GM12878 (cell line): ENCODE results near the gene RALBP1. TPM values are rescaled to one million over a fixed set of nuclear protein-coding genes. Genes with fewer than 3 reads are reported as not detected.

Experiments
- ATAC-seq: fragments of 200-7000 bp; cut with Tn5 transposase; 3 replicates; pipeline ENCODE4 v1.9.1; 2020; ENCODE audit warnings: mild to moderate bottlenecking, moderate library complexity
- BruUV-seq: library from RNA; stranded (reverse); fragments of 400-500 nt; replicated peaks from 2 replicates; lab custom pipeline; 2021; lab: Mats Ljungman, UMichigan
- CTCF ChIA-PET: fragments of 300-600 bp; sonication (Branson Sonifier 250); formaldehyde crosslinking; extraction: SDS; loops from one replicate; lab custom pipeline; 2021; ENCODE audit warnings: inconsistent platforms; lab: Yijun Ruan, JAX
- POLR2A ChIA-PET: fragments of 350-600 bp; formaldehyde crosslinking; extraction: SDS; loops from one replicate; lab custom pipeline; 2021; ENCODE audit warnings: inconsistent platforms; lab: Charles Lee
- RAD21 ChIA-PET: fragments of 300-600 bp; sonication (Branson Sonifier 250); formaldehyde crosslinking; loops from one replicate; lab custom pipeline; 2023; ENCODE audit warnings: antibody characterized with exemption; ENCODE audit not compliant: unreplicated experiment; lab: Charles Lee
- SMC1A ChIA-PET: fragments of 300-600 bp; sonication (Branson Sonifier 250); formaldehyde crosslinking; loops from one replicate; lab custom pipeline; 2023; ENCODE audit not compliant: unreplicated experiment, uncharacterized antibody; lab: Charles Lee
- DNase-seq: peaks from one replicate; pipeline ENCODE4 v3.0.0-alpha.2; 2011; ENCODE audit warnings: low read depth, low spot score
- FAIRE-seq: peaks from 3 replicates; lab custom pipeline; 2011; peaks lifted over from hg19 to GRCh38; lab: Jason Lieb, UNC
- H2AFZ ChIP-seq: 2 replicates; pipeline ENCODE4 v1.6.0; 2011; ENCODE audit warnings: low read depth, low read length, control low read depth; ENCODE audit not compliant: control insufficient read depth
- H3K27ac ChIP-seq: 2 replicates; pipeline ENCODE4 v1.5.1; 2011; ENCODE audit warnings: control low read depth; ENCODE audit not compliant: control insufficient read depth, insufficient read depth
- H3K27me3 ChIP-seq, 2 experiments: replicated peaks in 1 of 2; 2 replicates each; pipeline versions ENCODE4 v1.6.0 to v1.6.1; 2011; ENCODE audit warnings: low read length in 1 of 2; ENCODE audit not compliant: control insufficient read depth in 2 of 2, insufficient read depth in 2 of 2
- H3K36me3 ChIP-seq, 2 experiments: 2 replicates each; pipeline ENCODE4 v1.5.1; 2011; ENCODE audit warnings: low read length in 1 of 2; ENCODE audit not compliant: control insufficient read depth in 2 of 2, insufficient read depth in 2 of 2
- H3K4me1 ChIP-seq: 2 replicates; pipeline ENCODE4 v1.6.1; 2011; ENCODE audit warnings: mild to moderate bottlenecking, low read length, moderate library complexity, mixed read lengths; ENCODE audit not compliant: control insufficient read depth, insufficient read depth
- H3K4me2 ChIP-seq: 2 replicates; pipeline ENCODE4 v1.6.0; 2011; ENCODE audit warnings: control low read depth; ENCODE audit not compliant: control insufficient read depth, insufficient read depth
- H3K4me3 ChIP-seq: fragments of 200-600 bp; sonication (generic); 2 replicates; pipeline ENCODE4 v1.5.1; 2016
- H3K79me2 ChIP-seq: 2 replicates; pipeline ENCODE4 v1.6.0; 2011; ENCODE audit warnings: low read length; ENCODE audit not compliant: control insufficient read depth, insufficient read depth
- H3K9ac ChIP-seq: 2 replicates; pipeline ENCODE4 v1.8.0; 2011; ENCODE audit warnings: low read length, control low read depth, mixed read lengths; ENCODE audit not compliant: control insufficient read depth, insufficient read depth
- H3K9me3 ChIP-seq: replicated peaks from 3 replicates; pipeline ENCODE4 v1.5.1; 2011; ENCODE audit warnings: mild to moderate bottlenecking, low read length; ENCODE audit not compliant: control insufficient read depth, insufficient read depth
- H4K20me1 ChIP-seq: 2 replicates; pipeline ENCODE4 v1.6.0; 2011; ENCODE audit not compliant: control insufficient read depth, insufficient read depth
- IRF4 ChIP-seq: IDR thresholded peaks from 2 replicates; pipeline ENCODE4 v1.6.1; 2011; ENCODE audit warnings: low read depth, low read length
- JUNB ChIP-seq: IDR thresholded peaks from 2 replicates; pipeline ENCODE4 v1.6.1; 2016; ENCODE audit warnings: antibody characterized with exemption, mild to moderate bottlenecking
- NFIC ChIP-seq: IDR thresholded peaks from 2 replicates; pipeline ENCODE4 v1.6.1; 2012; ENCODE audit warnings: low read depth, mild to moderate bottlenecking, inconsistent platforms, low read length, moderate library complexity
- NFXL1 ChIP-seq: fragments of 450-650 bp; IDR thresholded peaks from 2 replicates; pipeline ENCODE4 v1.6.1; 2017; ENCODE audit warnings: antibody characterized with exemption, mild to moderate bottlenecking, borderline replicate concordance
- PAX8 ChIP-seq: fragments of 450-650 bp; IDR thresholded peaks from 2 replicates; pipeline ENCODE4 v1.6.1; 2017; ENCODE audit warnings: mild to moderate bottlenecking, moderate library complexity
- PML ChIP-seq: IDR thresholded peaks from 2 replicates; pipeline ENCODE4 v1.6.1; 2012; ENCODE audit warnings: low read length, inconsistent platforms
- POLR2A ChIP-seq: IDR thresholded peaks from 2 replicates; pipeline ENCODE4 v1.6.1; 2011; ENCODE audit warnings: low read depth, mild to moderate bottlenecking, low read length
- RB1 ChIP-seq: fragments of 450-650 bp; formaldehyde crosslinking; IDR thresholded peaks from 2 replicates; pipeline ENCODE4 v1.6.1; 2017; ENCODE audit warnings: mild to moderate bottlenecking, borderline replicate concordance
- REST ChIP-seq: IDR thresholded peaks from 2 replicates; pipeline ENCODE4 v1.6.1; 2012; ENCODE audit warnings: mild to moderate bottlenecking, low read depth, low read length
- RUNX3 ChIP-seq: IDR thresholded peaks from 2 replicates; pipeline ENCODE4 v1.6.1; 2012; ENCODE audit warnings: low read length, inconsistent platforms
- SREBF1 ChIP-seq: IDR thresholded peaks from 2 replicates; pipeline ENCODE4 v1.6.1; 2012; ENCODE audit warnings: mild to moderate bottlenecking, low read length
- SREBF2 ChIP-seq: IDR thresholded peaks from 2 replicates; pipeline ENCODE4 v1.6.1; 2012; ENCODE audit warnings: mild to moderate bottlenecking, low read length
- STAT3 ChIP-seq: IDR thresholded peaks from 2 replicates; pipeline ENCODE4 v1.6.1; 2011; ENCODE audit warnings: low read depth, low read length, improper control_type of control experiment
- SUZ12 ChIP-seq: fragments of 200-600 bp; sonication (generic); IDR thresholded peaks from one replicate; pipeline ENCODE4 v1.6.1; 2018; ENCODE audit warnings: antibody characterized with exemption, mild to moderate bottlenecking; ENCODE audit not compliant: unreplicated experiment
- USF2 ChIP-seq: IDR thresholded peaks from 2 replicates; pipeline ENCODE4 v1.6.1; 2011; ENCODE audit warnings: low read depth, low read length, improper control_type of control experiment, borderline replicate concordance
- WGBS: methylation state at CpG from one replicate; pipeline ENCODE4 v1.1.6; 2016; ENCODE audit warnings: low lambda C conversion rate; ENCODE audit not compliant: insufficient replicate concordance, insufficient coverage; ENCODE audit errors: missing lambda C conversion rate; 5-methylcytosine and 5-hydroxymethylcytosine counted together
- in situ Hi-C: fragments of 300-500 bp; cut with MboI; formaldehyde crosslinking; loops from 9 replicates; pipeline ENCODE4 v1.14.3; 2018; ENCODE audit warnings: mixed read lengths
- intact Hi-C: fragments of 100-400 bp; cut with micrococcal nuclease; formaldehyde crosslinking; loops from one replicate; pipeline ENCODE4 v1.14.2; 2022; ENCODE audit not compliant: unreplicated experiment
- polyA plus RNA-seq, 11 experiments: library from polyadenylated mRNA; depleted of rRNA in 4 of 11; unstranded in 6 of 11; stranded (reverse) in 5 of 11; fragments of >200 nt; fragmentation: Nextera tagmentation in 4 of 11; fragmentation: Illumina TruSeq in 1 of 11; extraction: Ambion mirVana in 4 of 11; extraction: Trizol in 1 of 11; gene quantifications; 1 replicate in 1 of 11; 2 replicates in 10 of 11; pipeline versions ENCODE4 v1.2.1 to v1.2.3, GENCODE V29; 2011 to 2016; ENCODE audit warnings: inconsistent platforms in 2 of 11, missing spikeins in 2 of 11, low read depth in 1 of 11
- total RNA-seq, 4 experiments: library from RNA; depleted of rRNA in 3 of 4; stranded (reverse); fragments of >200 nt in 3 of 4; fragmentation: Illumina TruSeq in 1 of 4; extraction: Trizol in 1 of 4; gene quantifications; 2 replicates each; pipeline versions ENCODE4 v1.2.1 to v1.2.3, GENCODE V29; 2013 to 2021
- TF ChIP-seq, protein P1 (sequence below): fragments of 450-650 bp; formaldehyde crosslinking; IDR thresholded peaks from 2 replicates; pipeline ENCODE4 v1.4.0; 2020; ENCODE audit warnings: mild to moderate bottlenecking, moderate library complexity
- TF ChIP-seq, protein P2 (sequence below): IDR thresholded peaks from 2 replicates; pipeline ENCODE4 v1.6.1; 2012; ENCODE audit warnings: low read depth, low read length, improper control_type of control experiment

The RALBP1 gene
- total and polyA plus RNA-seq, 10 of the 15 experiments (the other 5 are each of a cell fraction or from before 2014, with no cell fraction given), result 11.2 to 46.9 (median 41.8) TPM

GRCh38 chr18:9466127-9466526, 9.2 kb upstream of the RALBP1 start (continued):
- no peak for TF ChIP-seq PAX8
- TF ChIP-seq POLR2A, result no peak

GRCh38 chr18:9466846-9467245, 8.5 kb upstream of the RALBP1 start:
- WGBS, result 9% methylated on average over 1 of the region's 1 CpG
- Histone ChIP-seq H3K36me3 (no peaks in the 10 kb centered on the region), H3K4me1 (no peaks in the 10 kb centered on the region), H3K4me3 (no peak overlapping the region), H2AFZ (no peak overlapping the region), H3K9ac (no peak overlapping the region), H3K4me2 (no peak overlapping the region), H3K27ac (no peak overlapping the region), H3K27me3 (no peaks in the 10 kb centered on the region), H4K20me1 (no peaks in the 10 kb centered on the region), H3K79me2 (no peaks in the 10 kb centered on the region), H3K9me3 (peaks cover 3% of the 10 kb centered on the region)
- TF ChIP-seq NFIC (no peak), IRF4 (no peak), RB1 (no peak), RUNX3 (no peak), NFXL1 (no peak), SREBF1 (no peak), SUZ12 (no peak), USF2 (no peak), JUNB (no peak), PAX8 (no peak), REST (no peak), SREBF2 (no peak), PML (no peak), STAT3 (no peak)
- TF ChIP-seq, protein P1, sequence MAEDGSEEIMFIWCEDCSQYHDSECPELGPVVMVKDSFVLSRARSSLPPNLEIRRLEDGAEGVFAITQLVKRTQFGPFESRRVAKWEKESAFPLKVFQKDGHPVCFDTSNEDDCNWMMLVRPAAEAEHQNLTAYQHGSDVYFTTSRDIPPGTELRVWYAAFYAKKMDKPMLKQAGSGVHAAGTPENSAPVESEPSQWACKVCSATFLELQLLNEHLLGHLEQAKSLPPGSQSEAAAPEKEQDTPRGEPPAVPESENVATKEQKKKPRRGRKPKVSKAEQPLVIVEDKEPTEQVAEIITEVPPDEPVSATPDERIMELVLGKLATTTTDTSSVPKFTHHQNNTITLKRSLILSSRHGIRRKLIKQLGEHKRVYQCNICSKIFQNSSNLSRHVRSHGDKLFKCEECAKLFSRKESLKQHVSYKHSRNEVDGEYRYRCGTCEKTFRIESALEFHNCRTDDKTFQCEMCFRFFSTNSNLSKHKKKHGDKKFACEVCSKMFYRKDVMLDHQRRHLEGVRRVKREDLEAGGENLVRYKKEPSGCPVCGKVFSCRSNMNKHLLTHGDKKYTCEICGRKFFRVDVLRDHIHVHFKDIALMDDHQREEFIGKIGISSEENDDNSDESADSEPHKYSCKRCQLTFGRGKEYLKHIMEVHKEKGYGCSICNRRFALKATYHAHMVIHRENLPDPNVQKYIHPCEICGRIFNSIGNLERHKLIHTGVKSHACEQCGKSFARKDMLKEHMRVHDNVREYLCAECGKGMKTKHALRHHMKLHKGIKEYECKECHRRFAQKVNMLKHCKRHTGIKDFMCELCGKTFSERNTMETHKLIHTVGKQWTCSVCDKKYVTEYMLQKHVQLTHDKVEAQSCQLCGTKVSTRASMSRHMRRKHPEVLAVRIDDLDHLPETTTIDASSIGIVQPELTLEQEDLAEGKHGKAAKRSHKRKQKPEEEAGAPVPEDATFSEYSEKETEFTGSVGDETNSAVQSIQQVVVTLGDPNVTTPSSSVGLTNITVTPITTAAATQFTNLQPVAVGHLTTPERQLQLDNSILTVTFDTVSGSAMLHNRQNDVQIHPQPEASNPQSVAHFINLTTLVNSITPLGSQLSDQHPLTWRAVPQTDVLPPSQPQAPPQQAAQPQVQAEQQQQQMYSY (CRISPR knock-in tag), result no peak
- TF ChIP-seq, protein P2, sequence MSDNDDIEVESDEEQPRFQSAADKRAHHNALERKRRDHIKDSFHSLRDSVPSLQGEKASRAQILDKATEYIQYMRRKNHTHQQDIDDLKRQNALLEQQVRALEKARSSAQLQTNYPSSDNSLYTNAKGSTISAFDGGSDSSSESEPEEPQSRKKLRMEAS, result no peak
- in situ Hi-C loops (no loop called here), intact Hi-C loops (no loop called here)
- DNase-seq (no peak), FAIRE-seq (no peak), ATAC-seq (no peak)
- ChIA-PET CTCF (no interaction called here), RAD21 (no interaction called here), SMC1A (interaction anchor here (1.0 kb wide), 1 partner anchor 17 kb away, joined by 3 read pairs; no protein-coding TSS in a partner anchor), POLR2A (no interaction called here)
- no TSS peak for BruUV-seq
